AG04450 (cell line): Measurements from ENCODE around the gene REEP5. TPM values are rescaled to one million over a fixed set of nuclear protein-coding genes. Genes with fewer than 3 reads are reported as not detected.
"Not testable (repeated sequence)": the region's sequence is repeated elsewhere in the genome, so short reads cannot be mapped to it uniquely, and the experiment has no call there.

Experiments used
- CTCF ChIA-PET: fragments of 300-600, 350-600 bp; formaldehyde crosslinking; extraction: SDS; loops from one replicate; lab custom pipeline; 2022; ENCODE audit warnings: antibody characterized with exemption, inconsistent platforms; lab: Charles Lee
- POLR2A ChIA-PET: fragments of 350-600 bp; formaldehyde crosslinking; extraction: SDS; loops from one replicate; lab custom pipeline; 2021; ENCODE audit warnings: antibody characterized with exemption, inconsistent platforms; lab: Yijun Ruan, JAX
- DNase-seq: peaks from one replicate; pipeline ENCODE4 v3.0.0-alpha.2; 2011; ENCODE audit warnings: low read depth, low spot score
- H3K27ac ChIP-seq: one replicate; pipeline ENCODE4 v1.5.1; 2012; ENCODE audit warnings: low read depth, low read length, control low read depth
- H3K27me3 ChIP-seq: one replicate; pipeline ENCODE4 v1.6.0; 2012; ENCODE audit warnings: low read length; ENCODE audit not compliant: control insufficient read depth, insufficient read depth
- H3K4me3 ChIP-seq: 2 replicates; pipeline ENCODE4 v1.5.1; 2011; ENCODE audit warnings: mild to moderate bottlenecking, low read depth, low read length, control low read depth
- H3K9me3 ChIP-seq: 2 replicates; pipeline ENCODE4 v1.5.1; 2012; ENCODE audit warnings: low read length; ENCODE audit not compliant: control insufficient read depth, insufficient read depth
- CTCF ChIP-seq: IDR thresholded peaks from 2 replicates; pipeline ENCODE4 v1.5.1; 2011; ENCODE audit warnings: low read depth, low read length, control low read depth, inconsistent platforms
- polyA plus RNA-seq: library from polyadenylated mRNA; depleted of rRNA; stranded (reverse); fragments of >200 nt; gene quantifications from 2 replicates; pipeline ENCODE4 v1.2.3, GENCODE V29; 2011

Gene REEP5
- polyA plus RNA-seq, 1 experiment = 163 TPM

- ChIA-PET CTCF (interaction anchor here (0.7 to 1.6 kb wide), 2 partner anchors 11 to 54 kb away, joined by 4 to 5 read pairs; no protein-coding TSS in a partner anchor), POLR2A (no interaction called here)
- Histone ChIP-seq H3K27me3 (no peaks in the 10 kb centered on the region), H3K9me3 (no peaks in the 10 kb centered on the region), H3K27ac (no peak overlapping the region), H3K4me3 (no peak overlapping the region)
- TF ChIP-seq CTCF = no peak
- no peak for DNase-seq
These were observed 19.5 kb downstream of the REEP5 start for GRCh38 chr5:112902561-112902960.

- CTCF ChIA-PET = interaction anchor here (0.7 kb wide), 1 partner anchor 117 kb away, joined by 3 read pairs; no protein-coding TSS in a partner anchor
- Histone ChIP-seq H3K27ac (no peak overlapping the region), H3K9me3 (no peaks in the 10 kb centered on the region), H3K4me3 (no peak overlapping the region), H3K27me3 (no peaks in the 10 kb centered on the region)
- POLR2A ChIA-PET = interaction anchor here (0.5 kb wide), 1 partner anchor 60 kb away, joined by 6 read pairs; no protein-coding TSS in a partner anchor
- no peak for TF ChIP-seq CTCF
- DNase-seq = no peak
These were observed 26.3 kb downstream of the REEP5 start for GRCh38 chr5:112895682-112896081.

GRCh38 chr5:112892776-112893175, 29.3 kb downstream of the REEP5 start:
- TF ChIP-seq CTCF = no peak
- POLR2A ChIA-PET = no interaction called here
- H3K4me3 ChIP-seq = no peak overlapping the region

GRCh38 chr5:112892066-112892465, 30.0 kb downstream of the REEP5 start:
- POLR2A ChIA-PET, H3K27me3 ChIP-seq, H3K27ac ChIP-seq, H3K9me3 ChIP-seq, DNase-seq, H3K4me3 ChIP-seq, CTCF ChIA-PET: not testable (repeated sequence)

More at GRCh38 chr5:112892776-112893175, 29.3 kb downstream of the REEP5 start:
- DNase-seq = no peak
- H3K27me3 ChIP-seq = no peaks in the 10 kb centered on the region
- H3K9me3 ChIP-seq = no peaks in the 10 kb centered on the region
- CTCF ChIA-PET = no interaction called here
- H3K27ac ChIP-seq = no peak overlapping the region

- CTCF ChIA-PET = no interaction called here
- DNase-seq = no peak
- TF ChIP-seq CTCF = no peak
- Histone ChIP-seq H3K4me3 (no peak overlapping the region), H3K27ac (no peak overlapping the region), H3K27me3 (no peaks in the 10 kb centered on the region), H3K9me3 (no peaks in the 10 kb centered on the region)
- POLR2A ChIA-PET = no interaction called here
These were observed 35.1 kb downstream of the REEP5 start for GRCh38 chr5:112886975-112887374.
